Calu3 (cell line): ENCODE measurements around the gene OR6A2. TPM values are rescaled to one million over a fixed set of nuclear protein-coding genes. Genes with fewer than 3 reads are reported as not detected.
A peak's percentile ranks its signal among the peaks of the same experiment; 100 is the strongest.

Source experiments
- BruUV-seq: library from RNA; stranded (reverse); fragments of 400-500 nt; replicated peaks from 2 replicates; lab custom pipeline; 2021; lab: Mats Ljungman, UMichigan
- CTCF ChIA-PET: fragments of 300-600 bp; sonication (Branson Sonifier 250); formaldehyde crosslinking; loops from one replicate; lab custom pipeline; 2022; ENCODE audit warnings: antibody characterized with exemption; lab: Charles Lee
- DNase-seq: peaks from one replicate; pipeline ENCODE4 v3.0.0; 2022
- H3K27ac Mint-ChIP-seq: one replicate; pipeline ENCODE4 v1.8.0; 2022; ENCODE audit warnings: mixed read lengths; ENCODE audit not compliant: unreplicated experiment
- H3K27me3 Mint-ChIP-seq: one replicate; pipeline ENCODE4 v1.8.0; 2022; ENCODE audit warnings: mixed read lengths; ENCODE audit not compliant: unreplicated experiment
- H3K36me3 Mint-ChIP-seq: one replicate; pipeline ENCODE4 v1.8.0; 2022; ENCODE audit warnings: mild to moderate bottlenecking, moderate library complexity, mixed read lengths; ENCODE audit not compliant: insufficient read depth, unreplicated experiment
- H3K4me1 Mint-ChIP-seq: one replicate; pipeline ENCODE4 v1.8.0; 2022; ENCODE audit warnings: mild to moderate bottlenecking, low read depth, mixed read lengths; ENCODE audit not compliant: unreplicated experiment
- H3K4me3 Mint-ChIP-seq: one replicate; pipeline ENCODE4 v1.8.0; 2022; ENCODE audit warnings: mild to moderate bottlenecking, low read depth, moderate library complexity, mixed read lengths; ENCODE audit not compliant: unreplicated experiment
- H3K9me3 Mint-ChIP-seq: one replicate; pipeline ENCODE4 v1.8.0; 2022; ENCODE audit warnings: low read depth, mixed read lengths; ENCODE audit not compliant: unreplicated experiment
- intact Hi-C: fragments of 100-400 bp; cut with micrococcal nuclease; formaldehyde crosslinking; loops from one replicate; pipeline ENCODE4 v1.10.0; 2022; ENCODE audit not compliant: unreplicated experiment
- total RNA-seq: library from RNA; stranded (reverse); gene quantifications from 2 replicates; pipeline ENCODE4 v1.2.3, GENCODE V29; 2022
- TF ChIP-seq, protein P1 (sequence below): fragments of 200-600 bp; IDR thresholded peaks from one replicate; pipeline ENCODE4 v1.8.0; 2022; ENCODE audit warnings: antibody characterized with exemption; ENCODE audit not compliant: unreplicated experiment

Gene OR6A2
- total RNA-seq, 1 experiment from 2014 or later, result 0.09 TPM

- Mint-ChIP-seq H3K4me3 (no peak overlapping the region), H3K27me3 (peaks cover 56% of the 10 kb centered on the region), H3K9me3 (no peaks in the 10 kb centered on the region), H3K4me1 (no peaks in the 10 kb centered on the region), H3K27ac (no peak overlapping the region), H3K36me3 (no peaks in the 10 kb centered on the region)
- peak; percentile 37 for DNase-seq
- TF ChIP-seq, protein P1, sequence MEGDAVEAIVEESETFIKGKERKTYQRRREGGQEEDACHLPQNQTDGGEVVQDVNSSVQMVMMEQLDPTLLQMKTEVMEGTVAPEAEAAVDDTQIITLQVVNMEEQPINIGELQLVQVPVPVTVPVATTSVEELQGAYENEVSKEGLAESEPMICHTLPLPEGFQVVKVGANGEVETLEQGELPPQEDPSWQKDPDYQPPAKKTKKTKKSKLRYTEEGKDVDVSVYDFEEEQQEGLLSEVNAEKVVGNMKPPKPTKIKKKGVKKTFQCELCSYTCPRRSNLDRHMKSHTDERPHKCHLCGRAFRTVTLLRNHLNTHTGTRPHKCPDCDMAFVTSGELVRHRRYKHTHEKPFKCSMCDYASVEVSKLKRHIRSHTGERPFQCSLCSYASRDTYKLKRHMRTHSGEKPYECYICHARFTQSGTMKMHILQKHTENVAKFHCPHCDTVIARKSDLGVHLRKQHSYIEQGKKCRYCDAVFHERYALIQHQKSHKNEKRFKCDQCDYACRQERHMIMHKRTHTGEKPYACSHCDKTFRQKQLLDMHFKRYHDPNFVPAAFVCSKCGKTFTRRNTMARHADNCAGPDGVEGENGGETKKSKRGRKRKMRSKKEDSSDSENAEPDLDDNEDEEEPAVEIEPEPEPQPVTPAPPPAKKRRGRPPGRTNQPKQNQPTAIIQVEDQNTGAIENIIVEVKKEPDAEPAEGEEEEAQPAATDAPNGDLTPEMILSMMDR, result peak; percentile 27
- no TSS peak for BruUV-seq
- CTCF ChIA-PET, result interaction anchor here (0.6 to 1.2 kb wide), 3 partner anchors 51 to 146 kb away, joined by 3 to 5 read pairs (median 3); partner anchors contain the start of gene TAF10
- intact Hi-C loops, result loop anchor here (1.0 kb wide), 2 partner anchors 19 to 54 kb away; no protein-coding TSS in a partner anchor
Observed at GRCh38 chr11:6757373-6757967, 42.0 kb downstream of the OR6A2 start.

GRCh38 chr11:6755953-6756347 lies 43.5 kb downstream of the OR6A2 start:
- TF ChIP-seq, protein P1, result no peak
- no peaks in the 10 kb centered on the region for H3K9me3 Mint-ChIP-seq
- no peaks in the 10 kb centered on the region for H3K4me1 Mint-ChIP-seq
- DNase-seq, result no peak
- intact Hi-C loops, result no loop called here
- no TSS peak for BruUV-seq
- peaks cover 56% of the 10 kb centered on the region for H3K27me3 Mint-ChIP-seq
- CTCF ChIA-PET, result interaction anchor here (1.6 to 1.8 kb wide), 2 partner anchors 18 to 20 kb away, joined by 3 to 6 read pairs; no protein-coding TSS in a partner anchor
- H3K4me3 Mint-ChIP-seq, result no peak overlapping the region
- no peaks in the 10 kb centered on the region for H3K36me3 Mint-ChIP-seq
- H3K27ac Mint-ChIP-seq, result no peak overlapping the region

DNA sequence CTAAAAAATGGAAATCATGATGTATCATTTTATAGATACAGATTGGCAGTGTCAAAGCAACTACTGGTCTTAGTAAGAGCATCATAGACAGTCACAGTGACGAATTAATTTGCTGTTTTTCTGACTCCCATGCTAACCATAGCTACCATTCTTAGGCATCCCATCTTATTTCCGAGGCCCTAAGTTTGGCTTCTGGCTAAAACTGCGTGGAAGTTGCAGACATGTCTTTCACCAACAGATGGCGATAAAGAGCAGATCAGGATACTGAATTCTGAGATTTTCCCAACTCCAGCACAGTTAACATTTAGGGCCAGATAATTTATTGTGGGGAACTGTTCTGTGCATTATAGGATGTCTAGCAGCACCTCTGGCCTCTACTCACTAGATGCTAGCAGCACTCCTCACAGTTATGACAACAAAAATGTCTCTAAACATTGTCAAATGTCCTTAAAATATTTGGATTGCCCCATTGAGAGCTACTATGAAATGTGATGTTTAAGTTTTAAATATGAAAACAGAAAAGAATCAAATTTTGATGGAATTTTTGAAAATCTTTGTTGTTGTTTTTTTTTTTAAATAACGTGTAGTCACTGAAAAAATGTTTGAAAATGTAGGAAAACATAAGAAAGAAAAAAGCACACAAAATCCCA lies 44.1 kb downstream of the OR6A2 start:
- BruUV-seq, result no TSS peak
- CTCF ChIA-PET, result interaction anchor here (0.6 to 1.8 kb wide), 4 partner anchors 18 to 244 kb away, joined by 3 to 6 read pairs (median 3); no protein-coding TSS in a partner anchor

GRCh38 chr11:6747097-6747668 lies 52.3 kb downstream of the OR6A2 start:
- no peak overlapping the region for H3K27ac Mint-ChIP-seq
- H3K9me3 Mint-ChIP-seq, result no peaks in the 10 kb centered on the region
- DNase-seq, result no peak
- no TSS peak for BruUV-seq
- TF ChIP-seq, protein P1, result no peak
- no peak overlapping the region for H3K4me3 Mint-ChIP-seq
- peaks cover 56% of the 10 kb centered on the region for H3K27me3 Mint-ChIP-seq
- CTCF ChIA-PET, result no interaction called here
- no peaks in the 10 kb centered on the region for H3K36me3 Mint-ChIP-seq
- H3K4me1 Mint-ChIP-seq, result no peaks in the 10 kb centered on the region
- intact Hi-C loops, result no loop called here

More for the DNA sequence above, 44.1 kb downstream of the OR6A2 start:
- H3K4me3 Mint-ChIP-seq, result no peak overlapping the region
- H3K4me1 Mint-ChIP-seq, result no peaks in the 10 kb centered on the region
- no peak overlapping the region for H3K27ac Mint-ChIP-seq
- TF ChIP-seq, protein P1, result peak; percentile 80
- peak; percentile 43 for DNase-seq
- H3K27me3 Mint-ChIP-seq, result peaks cover 62% of the 10 kb centered on the region
- intact Hi-C loops, result no loop called here
- no peaks in the 10 kb centered on the region for H3K9me3 Mint-ChIP-seq
- no peaks in the 10 kb centered on the region for H3K36me3 Mint-ChIP-seq
